GM21447 (cell line): ENCODE results near the gene SMPDL3A.

Experiments
- ATAC-seq: cut with Tn5 transposase; IDR thresholded peaks from one replicate; pipeline ENCODE4 v1.9.1; 2021; ENCODE audit not compliant: unreplicated experiment

The SMPDL3A gene

GRCh38 chr6:122800906-122801305, 11.8 kb downstream of the SMPDL3A start:
- ATAC-seq = no peak

- no peak for ATAC-seq
Observed at GRCh38 chr6:122801397-122801796, 12.3 kb downstream of the SMPDL3A start.

GRCh38 chr6:122803171-122803661, 14.2 kb downstream of the SMPDL3A start:
- no peak for ATAC-seq

GRCh38 chr6:122804962-122805485, 16.0 kb downstream of the SMPDL3A start:
- no peak for ATAC-seq

- no peak for ATAC-seq
Observed at GRCh38 chr6:122806291-122806690, 17.2 kb downstream of the SMPDL3A start.

- ATAC-seq = no peak
Observed at GRCh38 chr6:122808121-122808885, 19.2 kb downstream of the SMPDL3A start.

GRCh38 chr6:122809001-122809400, 19.9 kb downstream of the SMPDL3A start:
- ATAC-seq = no peak

GRCh38 chr6:122809691-122810090, 20.6 kb downstream of the SMPDL3A start:
- no peak for ATAC-seq

GRCh38 chr6:122810189-122810588, 21.1 kb downstream of the SMPDL3A start:
- ATAC-seq = no peak

GRCh38 chr6:122817358-122817757, 28.3 kb downstream of the SMPDL3A start:
- ATAC-seq = no peak

GRCh38 chr6:122817766-122818165, 28.7 kb downstream of the SMPDL3A start:
- ATAC-seq = no peak

GRCh38 chr6:122818866-122819265, 29.8 kb downstream of the SMPDL3A start:
- ATAC-seq = no peak

- ATAC-seq = no peak
Observed at GRCh38 chr6:122821095-122821494, 32.0 kb downstream of the SMPDL3A start.

GRCh38 chr6:122825163-122825562, 36.1 kb downstream of the SMPDL3A start:
- no peak for ATAC-seq

- no peak for ATAC-seq
Observed at GRCh38 chr6:122829456-122829855, 40.4 kb downstream of the SMPDL3A start.

GRCh38 chr6:122831511-122831910, 42.5 kb downstream of the SMPDL3A start:
- no peak for ATAC-seq

- no peak for ATAC-seq
Observed at GRCh38 chr6:122832459-122832858, 43.4 kb downstream of the SMPDL3A start.

GRCh38 chr6:122833021-122833491, 44.0 kb downstream of the SMPDL3A start:
- ATAC-seq = no peak

- ATAC-seq = no peak
Observed at GRCh38 chr6:122838060-122838780, 49.2 kb downstream of the SMPDL3A start.

GRCh38 chr6:122839472-122839871, 50.4 kb downstream of the SMPDL3A start:
- peak; percentile 87 for ATAC-seq

- ATAC-seq = no peak
Observed at GRCh38 chr6:122839906-122840305, 50.8 kb downstream of the SMPDL3A start.

- no peak for ATAC-seq
Observed at GRCh38 chr6:122845464-122845863, 56.4 kb downstream of the SMPDL3A start.
